GM18508 (cell line): ENCODE measurements around the gene PTPN13.
"Not testable (repeated sequence)": the region's sequence is repeated elsewhere in the genome, so short reads cannot be mapped to it uniquely, and the experiment has no call there.

Source experiments
- ATAC-seq: cut with Tn5 transposase; IDR thresholded peaks from one replicate; pipeline ENCODE4 v1.9.1; 2021; ENCODE audit warnings: moderate number of reproducible peaks; ENCODE audit not compliant: insufficient read depth, unreplicated experiment

Gene PTPN13

GRCh38 chr4:86631166-86631565 is 37.1 kb downstream of the PTPN13 start:
- no peak for ATAC-seq

GRCh38 chr4:86633854-86634253 is 39.7 kb downstream of the PTPN13 start:
- ATAC-seq = no peak

- no peak for ATAC-seq
Observed at GRCh38 chr4:86640469-86640868, 46.4 kb downstream of the PTPN13 start.

GRCh38 chr4:86641516-86642090 is 47.5 kb downstream of the PTPN13 start:
- ATAC-seq = no peak

GRCh38 chr4:86644892-86645291 is 50.8 kb downstream of the PTPN13 start:
- ATAC-seq = no peak

GRCh38 chr4:86652332-86652932 is 58.3 kb downstream of the PTPN13 start:
- ATAC-seq = no peak

GRCh38 chr4:86653237-86653865 is 59.2 kb downstream of the PTPN13 start:
- no peak for ATAC-seq

GRCh38 chr4:86656781-86657180 is 62.7 kb downstream of the PTPN13 start:
- ATAC-seq = not testable (repeated sequence)

- ATAC-seq = no peak
Observed at GRCh38 chr4:86657382-86657781, 63.3 kb downstream of the PTPN13 start.

- ATAC-seq = no peak
Observed at GRCh38 chr4:86657910-86658309, 63.8 kb downstream of the PTPN13 start.

- no peak for ATAC-seq
Observed at GRCh38 chr4:86660401-86660800, 66.3 kb downstream of the PTPN13 start.

GRCh38 chr4:86661006-86661405 is 66.9 kb downstream of the PTPN13 start:
- no peak for ATAC-seq

- ATAC-seq = no peak
Observed at GRCh38 chr4:86661418-86661817, 67.3 kb downstream of the PTPN13 start.

GRCh38 chr4:86664959-86665358 is 70.8 kb downstream of the PTPN13 start:
- no peak for ATAC-seq

GRCh38 chr4:86670298-86670697 is 76.2 kb downstream of the PTPN13 start:
- no peak for ATAC-seq

GRCh38 chr4:86670756-86671155 is 76.6 kb downstream of the PTPN13 start:
- no peak for ATAC-seq

GRCh38 chr4:86675548-86675947 is 81.4 kb downstream of the PTPN13 start:
- no peak for ATAC-seq

GRCh38 chr4:86678796-86679195 is 84.7 kb downstream of the PTPN13 start:
- ATAC-seq = no peak

GRCh38 chr4:86679441-86679840 is 85.3 kb downstream of the PTPN13 start:
- ATAC-seq = no peak

- no peak for ATAC-seq
Observed at GRCh38 chr4:86683167-86683566, 89.1 kb downstream of the PTPN13 start.

- no peak for ATAC-seq
Observed at GRCh38 chr4:86683983-86684382, 89.9 kb downstream of the PTPN13 start.

- ATAC-seq = no peak
Observed at GRCh38 chr4:86685401-86685800, 91.3 kb downstream of the PTPN13 start.
